HG02884 (cell line): ENCODE data around the gene CCDC88A.
"Not testable (repeated sequence)": the region's sequence is repeated elsewhere in the genome, so short reads cannot be mapped to it uniquely, and the experiment has no call there.

ENCODE experiments used
- ATAC-seq: cut with Tn5 transposase; IDR thresholded peaks from one replicate; pipeline ENCODE4 v1.9.1; 2021; ENCODE audit warnings: mild to moderate bottlenecking, moderate library complexity; ENCODE audit not compliant: unreplicated experiment

Gene CCDC88A

GRCh38 chr2:55391155-55391554, 28.5 kb downstream of the CCDC88A start:
- ATAC-seq = no peak

GRCh38 chr2:55385516-55385915, 34.1 kb downstream of the CCDC88A start:
- ATAC-seq = not testable (repeated sequence)

GRCh38 chr2:55384786-55385185, 34.9 kb downstream of the CCDC88A start:
- ATAC-seq = no peak

GRCh38 chr2:55371376-55371775, 48.3 kb downstream of the CCDC88A start:
- no peak for ATAC-seq

- no peak for ATAC-seq
Observed at GRCh38 chr2:55370208-55370607, 49.4 kb downstream of the CCDC88A start.

GRCh38 chr2:55365303-55365702, 54.4 kb downstream of the CCDC88A start:
- ATAC-seq = no peak

GRCh38 chr2:55364189-55365055, 55.2 kb downstream of the CCDC88A start:
- no peak for ATAC-seq

- ATAC-seq = no peak
Observed at GRCh38 chr2:55363636-55364035, 56.0 kb downstream of the CCDC88A start.

GRCh38 chr2:55361465-55362189, 58.0 kb downstream of the CCDC88A start:
- ATAC-seq = no peak

GRCh38 chr2:55358451-55358850, 61.2 kb downstream of the CCDC88A start:
- ATAC-seq = no peak

- ATAC-seq = no peak
Observed at GRCh38 chr2:55357927-55358326, 61.7 kb downstream of the CCDC88A start.

GRCh38 chr2:55357164-55357563, 62.5 kb downstream of the CCDC88A start:
- no peak for ATAC-seq

GRCh38 chr2:55356136-55356535, 63.5 kb downstream of the CCDC88A start:
- ATAC-seq = not testable (repeated sequence)

- no peak for ATAC-seq
Observed at GRCh38 chr2:55355451-55355850, 64.2 kb downstream of the CCDC88A start.

- ATAC-seq = no peak
Observed at GRCh38 chr2:55351672-55352071, 68.0 kb downstream of the CCDC88A start.

- ATAC-seq = no peak
Observed at GRCh38 chr2:55345064-55345463, 74.6 kb downstream of the CCDC88A start.

- no peak for ATAC-seq
Observed at GRCh38 chr2:55338268-55338667, 81.4 kb downstream of the CCDC88A start.

GRCh38 chr2:55334728-55335127, 84.9 kb downstream of the CCDC88A start:
- ATAC-seq = no peak

GRCh38 chr2:55330541-55331297, 88.9 kb downstream of the CCDC88A start:
- ATAC-seq = no peak

- no peak for ATAC-seq
Observed at GRCh38 chr2:55327470-55328230, 92.0 kb downstream of the CCDC88A start.

- no peak for ATAC-seq
Observed at GRCh38 chr2:55314985-55315384, 104.7 kb downstream of the CCDC88A start.
